ENCODE results near the gene HOXA9. TPM values are rescaled to one million over a fixed set of nuclear protein-coding genes. Genes with fewer than 3 reads are reported as not detected.
A peak's percentile ranks its signal among the peaks of the same experiment; 100 is the strongest.

HOXA9 gene
- total RNA-seq, 1 experiment from 2014 or later = 91.0 TPM

DNA sequence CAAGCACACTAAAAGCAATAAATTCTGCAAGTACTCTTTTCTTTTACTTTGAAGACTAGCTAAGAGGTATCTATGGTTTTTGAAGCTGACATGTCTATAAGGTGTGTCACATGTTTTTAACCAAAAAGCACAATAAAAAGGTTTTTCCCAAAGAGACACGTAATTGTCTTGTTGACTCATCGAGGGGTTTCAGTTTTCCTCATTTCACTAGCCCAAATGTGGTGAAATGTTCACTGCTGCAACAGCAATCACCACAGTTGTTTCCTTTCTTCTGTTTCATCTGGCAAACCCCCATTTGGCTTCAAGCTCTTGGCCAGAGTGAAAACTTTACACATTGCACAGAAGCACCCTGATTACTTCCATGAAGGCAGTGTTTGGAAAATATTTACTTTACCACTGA, 30.9 kb downstream of the HOXA9 start (continued):
- TF ChIP-seq POLR2A (IDR thresholded peaks at IDR 0.05; ENCODE audit: borderline replicate concordance, extremely low read depth, insufficient read depth, insufficient read length) (no peak), TCF7L2 (IDR thresholded peaks at IDR 0.05; ENCODE audit: borderline replicate concordance, extremely low read depth, insufficient read depth, insufficient read length) (no peak)
- TF ChIP-seq, protein P1, sequence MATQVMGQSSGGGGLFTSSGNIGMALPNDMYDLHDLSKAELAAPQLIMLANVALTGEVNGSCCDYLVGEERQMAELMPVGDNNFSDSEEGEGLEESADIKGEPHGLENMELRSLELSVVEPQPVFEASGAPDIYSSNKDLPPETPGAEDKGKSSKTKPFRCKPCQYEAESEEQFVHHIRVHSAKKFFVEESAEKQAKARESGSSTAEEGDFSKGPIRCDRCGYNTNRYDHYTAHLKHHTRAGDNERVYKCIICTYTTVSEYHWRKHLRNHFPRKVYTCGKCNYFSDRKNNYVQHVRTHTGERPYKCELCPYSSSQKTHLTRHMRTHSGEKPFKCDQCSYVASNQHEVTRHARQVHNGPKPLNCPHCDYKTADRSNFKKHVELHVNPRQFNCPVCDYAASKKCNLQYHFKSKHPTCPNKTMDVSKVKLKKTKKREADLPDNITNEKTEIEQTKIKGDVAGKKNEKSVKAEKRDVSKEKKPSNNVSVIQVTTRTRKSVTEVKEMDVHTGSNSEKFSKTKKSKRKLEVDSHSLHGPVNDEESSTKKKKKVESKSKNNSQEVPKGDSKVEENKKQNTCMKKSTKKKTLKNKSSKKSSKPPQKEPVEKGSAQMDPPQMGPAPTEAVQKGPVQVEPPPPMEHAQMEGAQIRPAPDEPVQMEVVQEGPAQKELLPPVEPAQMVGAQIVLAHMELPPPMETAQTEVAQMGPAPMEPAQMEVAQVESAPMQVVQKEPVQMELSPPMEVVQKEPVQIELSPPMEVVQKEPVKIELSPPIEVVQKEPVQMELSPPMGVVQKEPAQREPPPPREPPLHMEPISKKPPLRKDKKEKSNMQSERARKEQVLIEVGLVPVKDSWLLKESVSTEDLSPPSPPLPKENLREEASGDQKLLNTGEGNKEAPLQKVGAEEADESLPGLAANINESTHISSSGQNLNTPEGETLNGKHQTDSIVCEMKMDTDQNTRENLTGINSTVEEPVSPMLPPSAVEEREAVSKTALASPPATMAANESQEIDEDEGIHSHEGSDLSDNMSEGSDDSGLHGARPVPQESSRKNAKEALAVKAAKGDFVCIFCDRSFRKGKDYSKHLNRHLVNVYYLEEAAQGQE (IDR thresholded peaks at IDR 0.05; ENCODE audit: low read depth) = no peak

DNA sequence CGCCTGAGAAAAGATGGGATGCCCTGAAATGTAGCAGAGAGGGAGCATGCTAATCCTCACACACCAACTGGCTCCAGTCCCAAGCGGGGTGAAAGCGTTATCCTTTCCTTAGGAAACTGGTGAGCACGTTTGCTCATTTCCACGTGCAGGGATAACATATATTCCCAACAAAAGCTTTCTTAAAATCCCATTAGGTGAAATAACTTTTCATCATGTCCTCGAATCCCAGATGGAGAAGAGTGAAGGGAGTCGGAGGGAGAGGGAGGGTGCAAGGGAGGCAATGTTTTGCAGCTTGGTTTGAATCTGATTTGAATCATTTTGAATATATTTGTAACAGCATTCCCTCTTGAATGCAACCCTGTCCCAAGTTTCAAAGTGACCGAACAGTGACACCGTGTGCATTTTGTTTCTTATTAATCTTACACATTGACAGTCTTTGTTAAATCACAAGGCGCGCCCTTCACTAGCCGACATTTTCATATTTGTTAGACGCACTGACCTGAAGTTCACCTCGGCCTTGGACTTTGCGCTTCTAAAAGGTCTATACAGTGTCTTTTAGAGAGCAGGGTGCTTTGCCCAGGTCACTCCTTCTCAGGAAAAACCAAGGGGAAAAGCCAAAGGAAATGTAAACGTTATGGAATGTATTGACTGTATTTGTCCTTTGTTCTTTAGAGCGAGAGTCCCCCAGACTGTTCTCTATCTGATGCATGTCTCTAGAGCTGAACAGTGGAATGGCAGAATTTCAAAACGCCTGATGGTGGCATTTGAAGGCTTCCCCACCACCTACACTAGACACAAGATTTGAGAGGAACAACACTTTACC, 31.7 kb downstream of the HOXA9 start:
- no peak for ATAC-seq

More for the DNA sequence above, 31.7 kb downstream of the HOXA9 start:
- Histone ChIP-seq H3K9ac (ENCODE audit: low read length) (peak overlapping the region; percentile 55; the same call in 1 of the 2 replicates), H4K20me1 (ENCODE audit: insufficient read depth) (no peaks in the 10 kb centered on the region), H3K27ac (ENCODE audit: low read depth, low read length) (no peak overlapping the region), H3K27me3 (ENCODE audit: insufficient read depth, low read length) (0 out of 2 replicates have a peak, but pooled peaks cover under 1% of the 10 kb centered on the region), H3K79me2 (ENCODE audit: insufficient read depth, low read length) (no peaks in the 10 kb centered on the region), H3K4me3 (replicated peaks in 1 of 2; ENCODE audit: low read depth in 1 of 2, low read length in 2 of 2) (peak overlapping the region in 1 of 2 experiments; percentile 22; a peak in 1 of 4 replicates), H3K9me2 (ENCODE audit: insufficient read depth) (no peaks in the 10 kb centered on the region), H2AFZ (ENCODE audit: low read depth, low read length, poor library complexity, severe bottlenecking) (no peak overlapping the region), H3K4me2 (ENCODE audit: low read length) (peak overlapping the region; percentile 83), H3K36me3 (ENCODE audit: control insufficient read depth in 1 of 2, insufficient read depth in 2 of 2, low read length in 2 of 2) (no peaks in the 10 kb centered on the region), H3K4me1 (ENCODE audit: control insufficient read depth in 1 of 2, insufficient read depth in 2 of 2, low read length in 2 of 2) (peaks cover 41 to 86% of the 10 kb centered on the region in 2 experiments), H3K9me3 (ENCODE audit: control insufficient read depth in 1 of 2, insufficient read depth in 1 of 2, low read depth in 1 of 2, low read length in 2 of 2) (no peaks in the 10 kb centered on the region)
- BruUV-seq (replicated peaks) = no TSS peak
- TF ChIP-seq RAD21 (IDR thresholded peaks at IDR 0.05; ENCODE audit: low read depth) (peak; percentile 16; the same call in 1 of the 2 replicates), TCF7L2 (IDR thresholded peaks at IDR 0.05; ENCODE audit: borderline replicate concordance, extremely low read depth, insufficient read depth, insufficient read length) (no peak)
- intact Hi-C loops (cut with micrococcal nuclease) = no loop called here
- no peak for DNase-seq (ENCODE audit: low read depth, low spot score)
- ChIA-PET RAD21 (ENCODE audit: low non-redundant PET in 1 of 2, low total read pairs in 2 of 2, uncharacterized antibody in 2 of 2, unreplicated experiment in 2 of 2) (no interaction called here), POLR2A (no interaction called here), CTCF (no interaction called here)
